GM06990 (cell line): ENCODE data around the gene SCCPDH.

Source experiments
- DNase-seq: peaks from one replicate; pipeline ENCODE4 v3.0.0-alpha.2; 2011; ENCODE audit not compliant: insufficient read length; ENCODE audit errors: extremely low read depth
- H3K27me3 ChIP-seq: replicated peaks from 2 replicates; pipeline ENCODE4 v1.6.0; 2011; ENCODE audit warnings: low read length; ENCODE audit not compliant: control insufficient read depth, insufficient read depth
- H3K36me3 ChIP-seq: 2 replicates; pipeline ENCODE4 v1.5.1; 2011; ENCODE audit warnings: low read length; ENCODE audit not compliant: control insufficient read depth, insufficient read depth
- H3K4me3 ChIP-seq: replicated peaks from 2 replicates; pipeline ENCODE4 v1.5.1; 2011; ENCODE audit warnings: low read depth, mild to moderate bottlenecking, control low read depth, low read length
- TF ChIP-seq, protein P1 (sequence below): IDR thresholded peaks from 2 replicates; pipeline ENCODE4 v1.5.1; 2011; ENCODE audit warnings: low read length, control low read depth, mild to moderate bottlenecking, inconsistent platforms; ENCODE audit not compliant: insufficient read depth, poor library complexity, severe bottlenecking

The SCCPDH gene, protein sequence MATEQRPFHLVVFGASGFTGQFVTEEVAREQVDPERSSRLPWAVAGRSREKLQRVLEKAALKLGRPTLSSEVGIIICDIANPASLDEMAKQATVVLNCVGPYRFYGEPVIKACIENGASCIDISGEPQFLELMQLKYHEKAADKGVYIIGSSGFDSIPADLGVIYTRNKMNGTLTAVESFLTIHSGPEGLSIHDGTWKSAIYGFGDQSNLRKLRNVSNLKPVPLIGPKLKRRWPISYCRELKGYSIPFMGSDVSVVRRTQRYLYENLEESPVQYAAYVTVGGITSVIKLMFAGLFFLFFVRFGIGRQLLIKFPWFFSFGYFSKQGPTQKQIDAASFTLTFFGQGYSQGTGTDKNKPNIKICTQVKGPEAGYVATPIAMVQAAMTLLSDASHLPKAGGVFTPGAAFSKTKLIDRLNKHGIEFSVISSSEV

DNA sequence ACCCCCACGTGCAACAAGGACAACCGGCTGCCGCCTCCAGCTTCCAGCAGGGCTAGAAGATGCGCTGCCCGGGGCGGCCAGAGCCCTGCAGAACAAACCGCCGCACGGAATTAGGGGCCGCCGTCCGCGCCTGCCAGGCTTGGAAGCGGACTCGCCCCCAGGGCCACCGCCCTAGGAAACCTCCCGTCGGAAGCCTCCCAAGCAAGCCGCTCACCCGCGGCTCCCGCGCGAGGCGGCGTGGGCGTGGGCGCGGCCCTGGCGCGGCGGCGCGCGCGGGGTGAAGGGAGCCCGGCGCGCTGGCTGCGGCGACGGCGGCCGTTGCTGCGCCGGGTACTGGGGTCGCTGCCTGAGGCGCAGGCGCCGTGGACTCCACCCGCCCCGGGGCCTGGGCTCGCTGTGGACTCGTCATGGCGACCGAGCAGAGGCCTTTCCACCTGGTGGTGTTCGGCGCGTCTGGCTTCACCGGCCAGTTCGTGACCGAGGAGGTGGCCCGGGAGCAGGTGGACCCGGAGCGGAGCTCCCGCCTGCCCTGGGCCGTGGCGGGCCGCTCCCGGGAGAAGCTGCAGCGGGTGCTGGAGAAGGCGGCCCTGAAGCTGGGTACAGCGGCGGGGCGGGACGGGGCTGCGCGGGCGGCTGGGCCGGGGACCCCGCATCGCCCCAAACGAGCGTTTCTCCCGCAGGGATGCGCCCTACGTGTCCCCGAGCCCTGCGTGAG, at the start of gene SCCPDH:
Gene SCCPDH (plus strand): TSS at position 394 of the 715 bp plus-strand sequence. CDS start 14 bp downstream, at position 408.
- peak within 1 kb of the TSS; percentile 79 for H3K4me3 ChIP-seq
- TF ChIP-seq, protein P1, sequence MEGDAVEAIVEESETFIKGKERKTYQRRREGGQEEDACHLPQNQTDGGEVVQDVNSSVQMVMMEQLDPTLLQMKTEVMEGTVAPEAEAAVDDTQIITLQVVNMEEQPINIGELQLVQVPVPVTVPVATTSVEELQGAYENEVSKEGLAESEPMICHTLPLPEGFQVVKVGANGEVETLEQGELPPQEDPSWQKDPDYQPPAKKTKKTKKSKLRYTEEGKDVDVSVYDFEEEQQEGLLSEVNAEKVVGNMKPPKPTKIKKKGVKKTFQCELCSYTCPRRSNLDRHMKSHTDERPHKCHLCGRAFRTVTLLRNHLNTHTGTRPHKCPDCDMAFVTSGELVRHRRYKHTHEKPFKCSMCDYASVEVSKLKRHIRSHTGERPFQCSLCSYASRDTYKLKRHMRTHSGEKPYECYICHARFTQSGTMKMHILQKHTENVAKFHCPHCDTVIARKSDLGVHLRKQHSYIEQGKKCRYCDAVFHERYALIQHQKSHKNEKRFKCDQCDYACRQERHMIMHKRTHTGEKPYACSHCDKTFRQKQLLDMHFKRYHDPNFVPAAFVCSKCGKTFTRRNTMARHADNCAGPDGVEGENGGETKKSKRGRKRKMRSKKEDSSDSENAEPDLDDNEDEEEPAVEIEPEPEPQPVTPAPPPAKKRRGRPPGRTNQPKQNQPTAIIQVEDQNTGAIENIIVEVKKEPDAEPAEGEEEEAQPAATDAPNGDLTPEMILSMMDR = no peak
- peak; percentile 88 for DNase-seq
- no peaks in the 10 kb centered on the region for H3K27me3 ChIP-seq
- H3K36me3 ChIP-seq = peaks cover 5% of the 10 kb centered on the region

DNA sequence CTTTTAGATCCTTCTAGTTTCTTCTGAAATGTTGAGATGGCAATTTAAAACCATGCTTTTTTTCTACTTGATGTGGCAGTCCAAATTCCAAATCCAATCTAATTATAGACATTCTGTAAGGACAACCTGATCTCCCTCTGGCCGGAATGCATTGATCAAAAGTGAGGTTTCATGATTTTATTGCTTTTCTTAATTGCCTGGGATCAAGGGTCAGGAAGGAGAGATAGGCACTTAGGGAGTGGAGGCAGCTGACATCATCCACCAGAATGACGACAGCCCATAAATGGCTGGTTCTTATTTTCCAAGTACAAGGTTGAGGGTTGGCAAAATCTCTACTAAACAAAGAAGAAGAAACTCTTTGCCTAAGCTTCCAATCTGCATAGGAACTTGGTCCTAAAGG, 46.4 kb upstream of the SCCPDH start:
- TF ChIP-seq, protein P1 = no peak
- DNase-seq = no peak
- H3K36me3 ChIP-seq = no peaks in the 10 kb centered on the region

DNA sequence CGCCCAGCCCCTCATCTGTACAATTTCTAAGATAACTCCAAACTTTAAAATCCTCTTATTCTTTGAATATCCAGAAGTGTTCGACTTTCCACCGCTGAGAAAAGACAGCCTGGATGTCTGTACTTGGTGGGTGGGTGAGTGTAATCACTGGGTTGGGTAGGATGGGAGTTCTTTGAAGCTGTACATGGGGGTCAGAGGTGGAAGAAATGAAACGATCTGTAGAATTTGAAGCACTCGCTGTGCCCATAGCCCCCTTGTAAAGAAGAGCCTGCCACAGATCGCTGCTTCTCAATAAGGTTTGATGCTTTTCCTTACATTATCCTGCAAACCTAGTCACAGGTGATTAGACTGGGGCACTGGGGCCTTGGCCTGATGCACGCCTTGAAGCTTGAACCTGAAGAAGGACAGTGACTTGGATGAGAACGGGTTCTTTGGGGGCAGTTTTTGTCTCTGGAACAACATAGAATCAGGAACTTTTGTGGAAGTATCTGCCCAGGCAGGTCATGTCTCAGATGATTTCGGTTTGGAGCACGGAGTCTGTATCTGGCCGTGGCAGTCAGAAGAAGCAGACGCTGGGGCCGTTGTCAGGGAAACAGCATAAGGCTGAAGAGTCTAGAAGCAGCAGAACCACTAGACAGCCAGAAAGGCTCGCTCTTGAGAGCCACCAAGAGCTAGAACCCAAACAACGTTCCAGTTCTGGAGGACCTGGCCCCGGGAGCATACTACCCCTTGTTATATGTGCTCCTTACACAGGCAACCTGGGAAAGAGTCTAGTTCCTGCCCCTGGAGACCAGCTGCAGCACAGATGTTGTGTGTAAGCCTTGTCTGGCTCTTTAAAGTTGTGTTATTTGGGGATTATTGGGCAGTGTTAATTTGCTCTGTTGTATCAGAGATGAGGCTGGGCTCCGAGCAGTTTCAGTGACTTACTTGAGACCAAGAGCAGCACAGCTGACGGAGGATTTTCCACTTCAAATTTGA, 45.1 kb upstream of the SCCPDH start:
- H3K36me3 ChIP-seq = no peaks in the 10 kb centered on the region
- H3K27me3 ChIP-seq = no peaks in the 10 kb centered on the region
- no peak overlapping the region for H3K4me3 ChIP-seq
- no peak for DNase-seq
- TF ChIP-seq, protein P1 = no peak

More for the DNA sequence above, 46.4 kb upstream of the SCCPDH start:
- Histone ChIP-seq H3K4me3 (no peak overlapping the region), H3K27me3 (no peaks in the 10 kb centered on the region)

DNA sequence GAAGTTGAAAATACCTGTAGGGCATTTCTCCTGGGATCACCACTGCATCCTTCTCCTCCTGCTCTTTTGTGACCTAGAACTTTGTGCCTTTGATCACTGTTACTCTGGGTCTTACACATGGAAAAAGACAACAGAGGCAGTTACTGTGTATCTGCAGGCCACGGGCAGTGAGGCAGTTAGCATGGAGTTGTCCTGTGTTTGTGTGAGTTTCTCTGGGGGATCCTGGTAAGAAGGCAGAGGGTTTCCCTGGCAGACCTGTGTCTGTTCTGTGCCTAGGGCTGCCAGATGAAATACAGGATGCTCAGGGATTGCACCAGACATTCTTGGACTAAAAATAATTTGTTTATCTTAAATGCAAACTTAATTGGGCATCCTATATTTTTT, 44.4 kb upstream of the SCCPDH start:
- no peaks in the 10 kb centered on the region for H3K36me3 ChIP-seq
- no peak for DNase-seq
- H3K27me3 ChIP-seq = no peaks in the 10 kb centered on the region
- no peak overlapping the region for H3K4me3 ChIP-seq
- TF ChIP-seq, protein P1 = no peak

DNA sequence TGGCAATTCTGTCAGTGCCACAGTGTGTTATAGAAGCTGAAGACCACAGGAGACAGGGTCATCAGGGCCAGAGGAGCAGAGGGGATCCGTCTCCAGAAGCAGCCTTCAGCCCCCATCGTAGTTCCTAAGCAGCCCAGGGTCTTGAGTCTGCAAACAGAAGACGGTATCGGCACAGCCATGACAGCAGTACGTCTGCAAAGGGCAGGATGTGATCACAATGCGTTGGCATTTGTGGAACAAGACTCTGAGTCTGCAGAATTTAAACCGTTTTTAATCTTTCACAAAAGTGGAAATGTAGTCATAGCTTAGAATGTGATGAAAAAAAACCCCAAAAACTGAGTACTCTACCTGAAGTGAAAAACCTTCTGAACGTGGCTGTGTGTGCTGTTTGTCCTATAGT, 44.0 kb upstream of the SCCPDH start:
- no peak for DNase-seq
- no peak overlapping the region for H3K4me3 ChIP-seq
- H3K27me3 ChIP-seq = no peaks in the 10 kb centered on the region
- H3K36me3 ChIP-seq = no peaks in the 10 kb centered on the region
- TF ChIP-seq, protein P1 = no peak
